ENCODE measurements around the gene HSPB3.
"Not testable (repeated sequence)": the region's sequence is repeated elsewhere in the genome, so short reads cannot be mapped to it uniquely, and the experiment has no call there.

HSPB3 gene

GRCh38 chr5:54455413-54456157, at the start of gene HSPB3:
TSS of gene HSPB3 (plus strand) at chr5:54455699. CDS start at chr5:54455790, 91 bp downstream.
- no peak for DNase-seq

GRCh38 chr5:54411176-54411575, 44.3 kb upstream of the HSPB3 start:
- DNase-seq = no peak

GRCh38 chr5:54412913-54413312, 42.6 kb upstream of the HSPB3 start:
- no peak for DNase-seq

- no peak for DNase-seq
Measured at GRCh38 chr5:54415147-54415546, 40.4 kb upstream of the HSPB3 start.

DNA sequence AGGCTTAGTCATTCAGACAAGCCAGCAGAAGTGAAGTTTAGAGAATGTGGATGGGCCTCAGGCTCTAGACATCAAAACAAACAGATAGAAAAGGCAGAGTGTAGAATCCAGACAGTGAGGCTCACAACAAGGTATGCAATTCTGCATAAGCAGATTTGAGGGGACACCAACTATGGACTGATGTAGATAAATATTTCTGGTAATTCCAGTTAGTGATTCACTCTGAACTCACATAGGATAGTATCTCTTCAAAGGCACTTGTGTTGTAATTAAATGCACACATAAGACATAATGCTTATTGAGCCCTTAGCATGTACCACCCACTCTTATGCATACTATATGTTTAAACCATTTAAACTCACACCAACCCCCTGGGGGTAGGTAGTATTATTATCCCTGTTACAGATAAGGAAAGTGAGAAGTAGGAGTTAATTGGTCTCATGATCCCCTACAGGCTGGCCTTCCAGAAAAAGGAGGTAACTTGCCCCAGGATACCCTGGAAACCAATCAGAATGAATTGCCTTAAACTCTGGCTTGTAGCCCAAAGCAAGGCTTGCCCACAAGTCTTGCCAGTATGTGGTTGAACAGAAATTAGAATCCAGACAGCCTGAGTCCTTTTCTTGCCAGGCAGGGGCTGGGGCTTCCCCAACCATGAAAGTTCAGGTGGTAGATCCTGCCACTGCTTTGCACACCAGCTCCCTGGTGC, 39.5 kb upstream of the HSPB3 start:
- DNase-seq = no peak

GRCh38 chr5:54419573-54420423, 35.7 kb upstream of the HSPB3 start:
- peak; percentile 66 for DNase-seq

- not testable (repeated sequence) for DNase-seq
Measured at GRCh38 chr5:54420511-54420910, 35.0 kb upstream of the HSPB3 start.

GRCh38 chr5:54421976-54422375, 33.5 kb upstream of the HSPB3 start:
- no peak for DNase-seq

DNA sequence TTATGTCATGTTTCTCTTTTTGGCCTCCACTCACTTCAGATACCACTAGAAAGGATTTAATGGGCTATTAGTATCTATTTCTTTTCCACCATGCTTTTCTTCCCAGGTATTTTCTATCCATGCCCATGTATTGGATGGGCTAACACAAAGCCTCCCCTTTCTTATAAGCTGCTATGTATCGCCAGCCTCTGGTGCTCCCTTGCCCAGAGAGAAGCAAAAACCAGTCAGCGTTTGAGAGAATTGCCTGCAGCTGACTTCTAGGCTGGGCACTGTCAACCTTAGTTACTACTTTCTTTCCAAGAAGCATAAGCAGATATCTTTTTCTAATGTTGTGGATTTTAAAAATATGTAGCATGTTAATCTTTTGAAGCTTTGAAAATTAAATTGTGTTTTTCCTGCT, 30.2 kb upstream of the HSPB3 start:
- no peak for DNase-seq

DNA sequence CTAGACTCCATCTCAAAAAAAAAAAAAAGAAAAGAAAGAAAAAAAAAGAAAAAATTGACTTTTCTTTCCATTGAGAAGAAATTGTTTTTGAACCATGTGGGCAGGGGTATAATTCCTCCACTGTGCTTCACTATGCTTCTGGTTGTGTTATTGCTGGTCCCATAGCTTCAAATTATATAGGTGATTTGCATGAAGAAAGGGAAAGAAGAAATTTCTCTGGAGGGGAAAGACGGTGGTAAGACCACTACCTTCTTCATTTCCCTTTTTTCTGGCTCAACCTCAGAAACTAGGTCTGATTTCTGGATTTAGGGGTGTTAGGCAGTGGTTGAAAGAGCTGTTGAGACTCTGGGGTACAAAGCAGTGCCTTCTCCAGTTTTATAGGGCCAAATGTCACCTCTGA, 29.3 kb upstream of the HSPB3 start:
- DNase-seq = no peak

DNA sequence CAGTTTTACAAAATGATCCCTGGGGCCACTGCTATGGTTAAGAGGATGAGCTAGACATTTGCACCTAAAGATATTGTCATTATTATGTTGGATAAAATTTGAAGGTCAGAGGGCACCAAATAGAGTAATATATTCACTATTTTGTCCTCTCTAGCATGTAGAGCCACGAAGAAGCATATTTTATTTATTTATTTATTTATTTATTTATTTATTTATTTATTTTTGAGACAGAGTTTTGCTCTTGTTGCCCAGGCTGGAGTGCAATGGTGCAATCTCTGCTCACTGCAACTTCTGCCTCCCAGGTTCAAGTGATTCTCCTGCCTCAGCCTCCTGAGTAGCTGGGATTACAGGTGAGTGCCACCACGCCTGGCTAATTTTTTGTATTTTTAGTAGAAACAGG, 20.8 kb upstream of the HSPB3 start:
- not testable (repeated sequence) for DNase-seq

GRCh38 chr5:54438620-54439389, 16.7 kb upstream of the HSPB3 start:
- no peak for DNase-seq

GRCh38 chr5:54440456-54440893, 15.0 kb upstream of the HSPB3 start:
- peak; percentile 15 for DNase-seq

DNA sequence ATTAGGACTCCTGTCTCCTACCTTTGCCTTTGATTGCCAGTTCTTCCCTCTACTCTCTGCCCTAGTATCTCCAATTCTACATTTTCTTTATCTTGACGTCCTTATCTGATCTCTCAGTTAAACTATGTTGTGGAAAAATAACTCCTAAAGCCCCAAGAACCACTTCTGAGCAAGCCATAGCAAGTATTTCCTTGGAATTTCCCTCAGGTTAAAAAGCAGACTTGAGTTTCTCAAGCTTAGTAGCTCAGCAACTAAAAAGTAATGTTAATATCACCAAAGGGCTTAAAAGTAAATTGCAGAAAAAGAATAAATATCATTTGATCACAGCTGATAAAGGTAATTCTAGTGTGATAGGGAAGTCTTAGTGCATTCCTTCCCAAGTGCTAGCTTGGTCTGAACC, 13.2 kb upstream of the HSPB3 start:
- no peak for DNase-seq

DNA sequence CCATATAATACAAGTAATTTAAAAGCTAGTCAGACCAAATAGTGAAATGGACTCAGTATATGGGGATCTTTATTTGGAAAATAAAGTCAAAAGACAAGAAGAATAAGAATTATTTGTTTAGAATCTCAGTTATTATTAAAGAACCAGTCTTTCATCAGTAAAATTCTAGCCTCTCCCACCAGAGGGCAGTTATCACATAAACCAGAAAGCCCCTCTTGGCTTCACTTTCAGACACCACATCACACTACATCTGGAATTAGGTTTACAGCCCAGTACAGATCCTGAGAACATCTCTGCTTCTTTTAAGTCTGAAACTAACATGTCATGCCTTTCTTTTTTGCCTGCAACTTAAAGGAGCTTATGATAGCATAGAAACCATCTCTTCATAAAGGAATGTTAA, 12.2 kb upstream of the HSPB3 start:
- DNase-seq = peak; percentile 41

GRCh38 chr5:54445691-54446378, 9.7 kb upstream of the HSPB3 start:
- DNase-seq = no peak

DNA sequence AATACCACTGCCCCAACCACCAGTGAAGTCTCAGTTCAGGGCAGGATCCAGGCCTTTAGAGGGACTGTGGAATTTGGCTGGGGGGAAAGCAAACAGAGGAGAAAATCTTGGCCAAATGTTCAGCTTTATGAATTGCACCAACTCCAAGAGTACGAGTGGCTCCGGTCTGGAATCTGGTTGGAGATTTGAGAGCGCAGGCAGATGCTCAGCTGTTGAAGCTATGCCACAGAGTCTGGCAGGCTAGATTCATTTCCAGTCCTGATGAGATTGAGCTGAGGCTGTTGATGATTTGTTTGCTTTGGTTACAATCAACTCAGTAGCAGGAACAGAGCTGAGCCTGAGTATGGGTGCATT, 9.1 kb upstream of the HSPB3 start:
- DNase-seq = no peak

DNA sequence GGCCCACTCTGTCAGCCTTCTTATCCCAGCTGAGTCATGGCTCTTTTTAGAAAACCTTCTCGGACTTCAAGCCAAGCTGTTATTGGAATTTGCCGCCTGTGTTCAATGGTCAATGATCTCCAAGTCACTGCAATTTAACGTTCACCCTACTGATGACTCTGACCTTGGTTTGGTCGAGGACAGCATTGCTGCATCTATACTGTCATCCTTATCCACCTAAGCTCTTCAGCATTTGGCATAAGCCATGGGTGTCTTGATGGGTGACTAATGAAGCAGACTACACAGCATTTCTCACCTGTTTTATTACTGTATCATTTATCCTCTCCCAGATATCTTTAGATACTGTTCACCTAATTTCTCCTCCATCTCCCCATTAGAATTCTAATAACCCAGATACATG, 5.6 kb upstream of the HSPB3 start:
- DNase-seq = no peak

GRCh38 chr5:54450542-54450941, 5.0 kb upstream of the HSPB3 start:
- DNase-seq = no peak

GRCh38 chr5:54453046-54453445, 2.5 kb upstream of the HSPB3 start:
- no peak for DNase-seq

DNA sequence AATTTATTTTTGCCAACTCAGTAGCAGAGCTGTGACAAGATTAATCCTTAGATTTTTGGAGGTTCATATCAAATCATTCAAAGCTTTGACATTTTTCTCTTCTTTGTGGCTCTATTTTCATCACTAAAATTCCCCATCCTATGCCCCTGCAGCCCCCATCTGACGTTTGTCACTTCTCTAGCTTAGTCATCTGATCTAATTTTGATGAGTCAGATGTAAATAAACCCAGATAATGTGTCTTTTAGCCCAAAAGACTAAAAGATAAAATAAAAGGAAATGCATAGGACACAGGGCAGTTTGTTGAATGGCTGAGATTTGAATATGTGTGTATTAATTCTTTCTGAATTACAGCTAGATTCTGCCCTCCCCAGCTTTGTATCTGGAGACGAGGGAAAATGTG, 897 bp upstream of the HSPB3 start:
- no peak for DNase-seq
